Measurements from ENCODE around the gene LRRC59. TPM values are rescaled to one million over a fixed set of nuclear protein-coding genes. Genes with fewer than 3 reads are reported as not detected.

The LRRC59 gene
- total and polyA plus RNA-seq, 2 of the 13 experiments (the other 11 are each of a cell fraction or from before 2014, with no cell fraction given) = 87.3 to 222 TPM

DNA sequence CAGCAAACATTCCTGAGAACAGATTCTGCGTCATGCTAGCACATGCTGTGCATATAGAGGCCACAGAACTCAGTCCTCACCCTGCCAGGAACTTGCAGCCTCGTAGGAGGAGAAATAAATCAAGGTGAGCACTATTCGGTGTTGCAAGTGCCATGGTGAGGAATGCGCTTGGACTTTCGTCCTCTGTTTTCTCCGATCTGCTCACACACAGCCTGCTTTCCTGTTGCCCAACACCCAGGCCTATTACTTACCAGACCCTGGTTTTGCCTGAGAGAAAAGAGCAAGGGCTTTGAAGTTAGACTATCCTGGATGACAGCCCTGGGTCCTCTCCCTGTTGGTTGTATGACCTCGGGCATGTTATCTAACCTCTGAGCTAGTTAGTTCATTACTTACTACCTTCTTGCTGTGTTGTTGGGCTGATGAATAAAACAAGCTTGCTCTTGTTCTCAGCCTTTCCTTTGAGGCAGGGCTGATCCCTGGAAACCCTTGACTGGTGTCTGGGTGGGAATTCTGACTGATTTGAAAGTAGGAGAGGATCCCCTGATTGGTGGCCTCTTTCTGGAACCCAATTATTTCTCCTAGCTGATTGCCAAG, 31.6 kb upstream of the LRRC59 start (continued):
- TF ChIP-seq POLR2G (IDR thresholded peaks at IDR 0.05; ENCODE audit: low read depth, low read length) = no peak
- no peak for TF ChIP-seq RARG (CRISPR knock-in tag; IDR thresholded peaks at IDR 0.05; ENCODE audit: low read depth)
- TF ChIP-seq NR1H2 (CRISPR knock-in tag; IDR thresholded peaks at IDR 0.05; ENCODE audit: borderline replicate concordance, low read depth) = no peak
- TF ChIP-seq CCAR2 (optimal IDR thresholded peaks at IDR 0.05; ENCODE audit: low read depth, low read length) = no peak
- peak; percentile 78 for TF ChIP-seq MED8 (CRISPR knock-in tag; IDR thresholded peaks at IDR 0.05; ENCODE audit: insufficient replicate concordance)
- TF ChIP-seq RBAK (CRISPR knock-in tag; IDR thresholded peaks at IDR 0.05) = no peak
- peak; percentile 90; the same call in 1 of the 2 replicates for TF ChIP-seq ZNF512B (CRISPR knock-in tag; IDR thresholded peaks at IDR 0.05; ENCODE audit: borderline replicate concordance)
- TF ChIP-seq ZBTB3 (CRISPR knock-in tag; IDR thresholded peaks at IDR 0.05; ENCODE audit: borderline replicate concordance, low read depth) = no peak; the same call in 1 of the 2 replicates
- TF ChIP-seq LCORL (IDR thresholded peaks at IDR 0.05) = peak; percentile 44; the same call in 1 of the 2 replicates
- TF ChIP-seq LCORL (CRISPR knock-in tag; IDR thresholded peaks at IDR 0.05) = peak; percentile 97
- peak; percentile 76 for TF ChIP-seq SP5 (CRISPR knock-in tag; IDR thresholded peaks at IDR 0.05; ENCODE audit: borderline replicate concordance, low read depth)
- TF ChIP-seq ZNF430 (CRISPR knock-in tag; IDR thresholded peaks at IDR 0.05) = peak; percentile 77; the same call in 1 of the 2 replicates
- no peak for TF ChIP-seq NPAS2 (CRISPR knock-in tag; IDR thresholded peaks at IDR 0.05; ENCODE audit: borderline replicate concordance)
- no peak; the same call in 1 of the 2 replicates for TF ChIP-seq ZNF3 (CRISPR knock-in tag; IDR thresholded peaks at IDR 0.05)
- no peak for TF ChIP-seq ZNF572 (CRISPR knock-in tag; IDR thresholded peaks at IDR 0.05)
- TF ChIP-seq ZFP91 (CRISPR knock-in tag; IDR thresholded peaks at IDR 0.05; ENCODE audit: borderline replicate concordance) = peak; percentile 47; the same call in 1 of the 2 replicates
- no peak for TF ChIP-seq XBP1 (CRISPR knock-in tag; IDR thresholded peaks at IDR 0.05)
- TF ChIP-seq ZNF563 (CRISPR knock-in tag; IDR thresholded peaks at IDR 0.05) = no peak
- no peak for TF ChIP-seq TP53 (CRISPR knock-in tag; conservative IDR thresholded peaks at IDR 0.05)
- TF ChIP-seq ZMYM3 (CRISPR knock-in tag; IDR thresholded peaks at IDR 0.05) = peak; percentile 71
- peak; percentile 81; the same call in 1 of the 2 replicates for TF ChIP-seq TFAP4 (IDR thresholded peaks at IDR 0.05; ENCODE audit: borderline replicate concordance, low read depth)
- no peak for TF ChIP-seq ZNF720 (CRISPR knock-in tag; IDR thresholded peaks at IDR 0.05)
- no peak for TF ChIP-seq ZNF549 (CRISPR knock-in tag; IDR thresholded peaks at IDR 0.05)
- TF ChIP-seq ELF1 (CRISPR knock-in tag; IDR thresholded peaks at IDR 0.05) = peak; percentile 57
- no peak for TF ChIP-seq ZNF343 (CRISPR knock-in tag; IDR thresholded peaks at IDR 0.05)

All from HepG2 (cell line).